GM04504 (cell line): ENCODE measurements around the gene ST6GAL1.
"Not testable (repeated sequence)": the region's sequence is repeated elsewhere in the genome, so short reads cannot be mapped to it uniquely, and the experiment has no call there.

Experiments
- DNase-seq: peaks from one replicate; pipeline ENCODE4 v3.0.0-alpha.2; 2012; ENCODE audit warnings: low read depth

Gene ST6GAL1

GRCh38 chr3:186967686-186968085, 37.4 kb downstream of the ST6GAL1 start:
- DNase-seq = no peak

GRCh38 chr3:186969607-186970006, 39.3 kb downstream of the ST6GAL1 start:
- no peak for DNase-seq

GRCh38 chr3:186971106-186971505, 40.8 kb downstream of the ST6GAL1 start:
- not testable (repeated sequence) for DNase-seq

GRCh38 chr3:186971578-186971977, 41.3 kb downstream of the ST6GAL1 start:
- DNase-seq = no peak

- no peak for DNase-seq
Observed at GRCh38 chr3:186973702-186974101, 43.4 kb downstream of the ST6GAL1 start.

- DNase-seq = no peak
Observed at GRCh38 chr3:186974824-186975313, 44.5 kb downstream of the ST6GAL1 start.

- DNase-seq = no peak
Observed at GRCh38 chr3:186975726-186976125, 45.4 kb downstream of the ST6GAL1 start.

- DNase-seq = no peak
Observed at GRCh38 chr3:186976837-186977750, 46.8 kb downstream of the ST6GAL1 start.

- no peak for DNase-seq
Observed at GRCh38 chr3:186978712-186979111, 48.4 kb downstream of the ST6GAL1 start.

- DNase-seq = no peak
Observed at GRCh38 chr3:186979852-186980251, 49.5 kb downstream of the ST6GAL1 start.

GRCh38 chr3:186980989-186981388, 50.7 kb downstream of the ST6GAL1 start:
- no peak for DNase-seq

- DNase-seq = no peak
Observed at GRCh38 chr3:186983659-186984058, 53.3 kb downstream of the ST6GAL1 start.

GRCh38 chr3:186984064-186984463, 53.7 kb downstream of the ST6GAL1 start:
- DNase-seq = no peak

GRCh38 chr3:186985661-186986364, 55.5 kb downstream of the ST6GAL1 start:
- no peak for DNase-seq

GRCh38 chr3:186986406-186986805, 56.1 kb downstream of the ST6GAL1 start:
- DNase-seq = no peak

GRCh38 chr3:186986816-186987215, 56.5 kb downstream of the ST6GAL1 start:
- DNase-seq = no peak

GRCh38 chr3:186988806-186989205, 58.5 kb downstream of the ST6GAL1 start:
- DNase-seq = no peak

- DNase-seq = no peak
Observed at GRCh38 chr3:186989429-186989828, 59.1 kb downstream of the ST6GAL1 start.

- DNase-seq = no peak
Observed at GRCh38 chr3:186990277-186990676, 60.0 kb downstream of the ST6GAL1 start.

- no peak for DNase-seq
Observed at GRCh38 chr3:186990878-186991308, 60.6 kb downstream of the ST6GAL1 start.

- no peak for DNase-seq
Observed at GRCh38 chr3:186991470-186991869, 61.1 kb downstream of the ST6GAL1 start.

- not testable (repeated sequence) for DNase-seq
Observed at GRCh38 chr3:186992096-186992495, 61.8 kb downstream of the ST6GAL1 start.

GRCh38 chr3:186993210-186993782, 63.0 kb downstream of the ST6GAL1 start:
- no peak for DNase-seq
